Bronchial epithelial cell (primary cell): Measurements from ENCODE around the gene SH2D5. TPM values are rescaled to one million over a fixed set of nuclear protein-coding genes. Genes with fewer than 3 reads are reported as not detected.

Source experiments
- DNase-seq: peaks from one replicate; pipeline ENCODE4 v3.0.0-alpha.2; 2010; ENCODE audit warnings: low read depth
- FAIRE-seq: peaks from 2 replicates; lab custom pipeline; 2011; peaks lifted over from hg19 to GRCh38; lab: Jason Lieb, UNC
- H3K27me3 ChIP-seq: 2 replicates; pipeline ENCODE4 v1.5.1; 2011; ENCODE audit warnings: low read length; ENCODE audit not compliant: control insufficient read depth, insufficient read depth
- H3K36me3 ChIP-seq: 2 replicates; pipeline ENCODE4 v1.5.1; 2011; ENCODE audit warnings: low read length; ENCODE audit not compliant: control insufficient read depth, insufficient read depth
- H3K4me3 ChIP-seq: 2 replicates; pipeline ENCODE4 v1.5.1; 2011; ENCODE audit warnings: mild to moderate bottlenecking, low read depth, low read length, control low read depth
- CTCF ChIP-seq: IDR thresholded peaks from 2 replicates; pipeline ENCODE4 v1.5.1; 2011; ENCODE audit warnings: mild to moderate bottlenecking, moderate library complexity, low read length, control low read depth, inconsistent platforms; ENCODE audit not compliant: insufficient read depth, severe bottlenecking
- total RNA-seq: library from RNA; depleted of rRNA; stranded (reverse); fragments of >200 nt; gene quantifications from 2 replicates; pipeline ENCODE4 v1.2.1, GENCODE V29; 2014

The SH2D5 gene
- total RNA-seq, 1 donor from 2014 or later, result 55.3 TPM

- no peak for FAIRE-seq
- H3K27me3 ChIP-seq, result no peaks in the 10 kb centered on the region
- no peaks in the 10 kb centered on the region for H3K36me3 ChIP-seq
- no peak for DNase-seq
- TF ChIP-seq CTCF, result no peak
- no peak overlapping the region for H3K4me3 ChIP-seq
These were observed 40.6 kb downstream of the SH2D5 start for GRCh38 chr1:20691872-20692271.

- FAIRE-seq (no peak), DNase-seq (no peak)
- TF ChIP-seq CTCF, result no peak
- Histone ChIP-seq H3K27me3 (no peaks in the 10 kb centered on the region), H3K4me3 (no peak overlapping the region), H3K36me3 (no peaks in the 10 kb centered on the region)
These were observed 42.9 kb downstream of the SH2D5 start for GRCh38 chr1:20689645-20690056.

- no peak for TF ChIP-seq CTCF
- DNase-seq (no peak), FAIRE-seq (peak; percentile 43)
- Histone ChIP-seq H3K36me3 (no peaks in the 10 kb centered on the region), H3K4me3 (no peak overlapping the region), H3K27me3 (no peaks in the 10 kb centered on the region)
These were observed 45.4 kb downstream of the SH2D5 start for GRCh38 chr1:20686883-20687725.

- no peak for FAIRE-seq
- TF ChIP-seq CTCF, result no peak
- no peak for DNase-seq
- no peak overlapping the region for H3K4me3 ChIP-seq
- no peaks in the 10 kb centered on the region for H3K36me3 ChIP-seq
- H3K27me3 ChIP-seq, result no peaks in the 10 kb centered on the region
These were observed 46.8 kb downstream of the SH2D5 start for GRCh38 chr1:20685741-20686140.

GRCh38 chr1:20685099-20685662 is 47.3 kb downstream of the SH2D5 start:
- Histone ChIP-seq H3K36me3 (no peaks in the 10 kb centered on the region), H3K27me3 (no peaks in the 10 kb centered on the region), H3K4me3 (no peak overlapping the region)
- no peak for TF ChIP-seq CTCF
- no peak for DNase-seq
- FAIRE-seq, result no peak
